HG02759 (cell line): ENCODE data around the gene RGS3.
A peak's percentile ranks its signal among the peaks of the same experiment; 100 is the strongest.
"Not testable (repeated sequence)": the region's sequence is repeated elsewhere in the genome, so short reads cannot be mapped to it uniquely, and the experiment has no call there.

ENCODE experiments used
- ATAC-seq: cut with Tn5 transposase; IDR thresholded peaks from one replicate; pipeline ENCODE4 v1.9.1; 2021; ENCODE audit warnings: mild to moderate bottlenecking, moderate library complexity; ENCODE audit not compliant: unreplicated experiment

RGS3 gene

GRCh38 chr9:113463418-113464285 is at the start of gene RGS3:
Gene RGS3 (plus strand): TSS chr9:113463727. CDS start chr9:113463803, 76 bp downstream.
- ATAC-seq = no peak

- peak; percentile 97 for ATAC-seq
Measured at GRCh38 chr9:113416149-113416721, 47.3 kb upstream of the RGS3 start.

- no peak for ATAC-seq
Measured at GRCh38 chr9:113417370-113417769, 46.2 kb upstream of the RGS3 start.

GRCh38 chr9:113421726-113422125 is 41.8 kb upstream of the RGS3 start:
- ATAC-seq = no peak

- ATAC-seq = no peak
Measured at GRCh38 chr9:113425072-113425471, 38.5 kb upstream of the RGS3 start.

- no peak for ATAC-seq
Measured at GRCh38 chr9:113426701-113427100, 36.8 kb upstream of the RGS3 start.

- ATAC-seq = no peak
Measured at GRCh38 chr9:113427629-113428028, 35.9 kb upstream of the RGS3 start.

- ATAC-seq = no peak
Measured at GRCh38 chr9:113428062-113428615, 35.4 kb upstream of the RGS3 start.

- ATAC-seq = no peak
Measured at GRCh38 chr9:113431191-113431590, 32.3 kb upstream of the RGS3 start.

GRCh38 chr9:113436728-113437515 is 26.6 kb upstream of the RGS3 start:
- ATAC-seq = no peak

- not testable (repeated sequence) for ATAC-seq
Measured at GRCh38 chr9:113437716-113438115, 25.8 kb upstream of the RGS3 start.

GRCh38 chr9:113444736-113445135 is 18.8 kb upstream of the RGS3 start:
- ATAC-seq = no peak

- ATAC-seq = no peak
Measured at GRCh38 chr9:113446323-113446740, 17.2 kb upstream of the RGS3 start.

- no peak for ATAC-seq
Measured at GRCh38 chr9:113449376-113449775, 14.2 kb upstream of the RGS3 start.

- no peak for ATAC-seq
Measured at GRCh38 chr9:113452113-113452605, 11.4 kb upstream of the RGS3 start.

- no peak for ATAC-seq
Measured at GRCh38 chr9:113454914-113455761, 8.4 kb upstream of the RGS3 start.

GRCh38 chr9:113456235-113456634 is 7.3 kb upstream of the RGS3 start:
- no peak for ATAC-seq

- no peak for ATAC-seq
Measured at GRCh38 chr9:113461285-113461684, 2.2 kb upstream of the RGS3 start.

- no peak for ATAC-seq
Measured at GRCh38 chr9:113461943-113462342, 1.6 kb upstream of the RGS3 start.

- no peak for ATAC-seq
Measured at GRCh38 chr9:113462781-113463286, 693 bp upstream of the RGS3 start.
